Right ventricle myocardium inferior (tissue), 1 donor: ENCODE results near the gene SPATA31A7. TPM values are rescaled to one million over a fixed set of nuclear protein-coding genes. Genes with fewer than 3 reads are reported as not detected.
"Not testable (repeated sequence)": the region's sequence is repeated elsewhere in the genome, so short reads cannot be mapped to it uniquely, and the experiment has no call there.

ENCODE experiments used
- ATAC-seq: fragments of 200-7000 bp; cut with Tn5 transposase; one replicate; pipeline ENCODE4 v1.9.1; 2020; ENCODE audit warnings: mild to moderate bottlenecking, moderate library complexity
- DNase-seq: peaks from one replicate; pipeline ENCODE4 v3.0.0; 2021; ENCODE audit errors: missing footprints
- intact Hi-C: fragments of 100-400 bp; cut with DNase I; formaldehyde crosslinking; loops from one replicate; pipeline ENCODE4 v1.11.0; 2022
- long read RNA-seq: library from polyadenylated mRNA; unstranded; transcript quantifications from one replicate; pipeline ENCODE4 v2.0.0, GENCODE V29; 2021
- total RNA-seq: library from RNA; stranded (reverse); fragmentation: NEBNext Ultra II Directional; extraction: Animal tissue kit (Norgen Biotek cat#: 25700); gene quantifications from one replicate; pipeline ENCODE4 v1.2.1, GENCODE V29; 2021
- donor health status: DM: no; HTN: yes; CAD: no; lungs with severe emphysema.

The SPATA31A7 gene
- total RNA-seq = not detected
- long read RNA-seq = 0 reads

DNA sequence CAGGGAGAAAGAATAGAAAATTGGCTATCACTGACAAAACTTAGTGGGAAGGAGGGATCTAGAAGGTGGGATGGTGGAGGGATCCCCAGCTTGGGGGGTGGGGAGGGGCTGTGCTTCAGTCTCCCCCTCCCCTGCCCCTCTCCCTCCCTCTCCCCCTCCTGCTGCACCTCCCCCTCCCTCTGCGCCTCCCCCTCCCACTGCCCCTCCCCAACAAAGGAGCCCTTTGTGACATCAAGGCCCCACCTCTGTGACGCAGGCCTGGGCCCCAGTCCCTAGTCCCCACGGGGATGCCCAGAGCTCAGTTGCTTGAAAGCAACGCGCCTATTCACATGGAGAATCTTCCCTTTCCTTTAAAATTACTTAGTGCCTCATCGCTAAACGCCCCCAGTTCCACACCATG, at the start of gene SPATA31A7:
TSS of gene SPATA31A7 (plus strand) at position 301 of the 400 bp plus-strand sequence. CDS start at position 330, 29 bp downstream.
- intact Hi-C loops, DNase-seq, ATAC-seq: not testable (repeated sequence)

DNA sequence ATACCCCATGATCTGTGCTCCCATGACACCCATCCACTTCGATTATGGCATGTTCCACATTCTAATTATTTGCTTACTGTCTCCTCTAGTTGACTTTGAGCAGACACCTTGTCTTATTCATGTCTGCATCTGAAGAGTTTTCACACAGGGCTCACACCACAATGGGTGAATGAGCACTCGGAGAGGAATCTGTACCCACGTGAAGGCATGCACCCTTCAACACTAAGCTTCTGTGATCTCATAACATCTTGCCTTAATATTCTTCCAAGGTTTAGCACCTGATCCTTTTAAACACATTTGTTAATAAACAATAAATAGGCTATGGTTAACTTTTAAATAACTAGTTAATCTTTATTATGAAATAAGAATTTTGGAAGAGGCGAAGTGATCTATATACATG, 36.6 kb downstream of the SPATA31A7 start:
- ATAC-seq, intact Hi-C loops, DNase-seq: not testable (repeated sequence)
